ENCODE data around the gene CEP152.

The CEP152 gene

GRCh38 chr15:48702569-48703236 lies 108.2 kb downstream of the CEP152 start:
- TF ChIP-seq CTCF (IDR thresholded peaks at IDR 0.05; ENCODE audit: low read depth, low read length) = no peak
- DNase-seq (ENCODE audit: low read depth in 2 of 2) = no peak
- no peak overlapping the region for H3K4me3 ChIP-seq (replicated peaks in 1 of 2; ENCODE audit: low read depth in 2 of 2, low read length in 2 of 2)

- no peak for TF ChIP-seq CTCF (IDR thresholded peaks at IDR 0.05; ENCODE audit: low read depth, low read length)
- peak in 1 of 2 donors; percentile 72 for DNase-seq (ENCODE audit: low read depth in 2 of 2)
Measured at GRCh38 chr15:48696627-48697312, 114.1 kb downstream of the CEP152 start.

GRCh38 chr15:48695827-48696573 lies 114.9 kb downstream of the CEP152 start:
- H3K4me3 ChIP-seq (replicated peaks in 1 of 2; ENCODE audit: low read depth in 2 of 2, low read length in 2 of 2) = no peak overlapping the region
- no peak for DNase-seq (ENCODE audit: low read depth in 2 of 2)
- no peak for TF ChIP-seq CTCF (IDR thresholded peaks at IDR 0.05; ENCODE audit: low read depth, low read length)

More at GRCh38 chr15:48696627-48697312, 114.1 kb downstream of the CEP152 start:
- no peak overlapping the region for H3K4me3 ChIP-seq (replicated peaks in 1 of 2; ENCODE audit: low read depth in 2 of 2, low read length in 2 of 2)

GRCh38 chr15:48695088-48695826 lies 115.6 kb downstream of the CEP152 start:
- no peak overlapping the region for H3K4me3 ChIP-seq (replicated peaks in 1 of 2; ENCODE audit: low read depth in 2 of 2, low read length in 2 of 2)
- TF ChIP-seq CTCF (IDR thresholded peaks at IDR 0.05; ENCODE audit: low read depth, low read length) = no peak
- DNase-seq (ENCODE audit: low read depth in 2 of 2) = peak; percentile 72 to 94

GRCh38 chr15:48693484-48693883 lies 117.4 kb downstream of the CEP152 start:
- DNase-seq (ENCODE audit: low read depth in 2 of 2) = peak; percentile 28 to 76
- no peak overlapping the region for H3K4me3 ChIP-seq (replicated peaks in 1 of 2; ENCODE audit: low read depth in 2 of 2, low read length in 2 of 2)
- no peak for TF ChIP-seq CTCF (IDR thresholded peaks at IDR 0.05; ENCODE audit: low read depth, low read length)

- no peak for DNase-seq (ENCODE audit: low read depth in 2 of 2)
- no peak overlapping the region for H3K4me3 ChIP-seq (replicated peaks in 1 of 2; ENCODE audit: low read depth in 2 of 2, low read length in 2 of 2)
- no peak for TF ChIP-seq CTCF (IDR thresholded peaks at IDR 0.05; ENCODE audit: low read depth, low read length)
Measured at GRCh38 chr15:48688493-48688892, 122.4 kb downstream of the CEP152 start.

Measured in cardiac fibroblast (primary cell).